ENCODE data around the gene RAB3GAP1.

GRCh38 chr2:135030826-135031225 lies 21.3 kb upstream of the RAB3GAP1 start:
- TF ChIP-seq CTCF (IDR thresholded peaks at IDR 0.05) (no peak), EZH2 (IDR thresholded peaks at IDR 0.05; ENCODE audit: borderline replicate concordance, insufficient read depth, low read depth, low read length, poor library complexity, severe bottlenecking) (no peak)
